Measurements from ENCODE around the gene PDPK1.

Gene PDPK1

DNA sequence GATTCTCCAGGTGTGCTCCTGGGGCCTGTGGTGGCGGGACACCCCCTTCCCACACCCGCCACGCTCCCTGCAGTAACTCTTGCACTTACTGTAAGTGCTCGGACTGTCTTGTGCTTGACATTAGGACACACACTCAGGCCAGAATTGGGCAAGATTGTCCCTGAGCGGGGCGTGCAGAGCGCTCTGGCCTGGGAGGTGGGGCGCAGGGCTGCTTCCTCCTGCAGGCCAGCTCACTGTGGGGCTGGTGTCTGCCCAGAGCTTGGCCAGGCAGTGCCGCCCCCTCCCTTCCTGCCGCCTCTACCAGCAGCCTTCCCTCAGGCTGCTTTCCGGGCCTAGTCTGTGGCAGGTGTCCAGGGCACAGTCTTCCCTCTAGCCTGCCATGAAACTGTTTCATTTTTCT is 30.2 kb upstream of the PDPK1 start:
- TF ChIP-seq, protein P1, sequence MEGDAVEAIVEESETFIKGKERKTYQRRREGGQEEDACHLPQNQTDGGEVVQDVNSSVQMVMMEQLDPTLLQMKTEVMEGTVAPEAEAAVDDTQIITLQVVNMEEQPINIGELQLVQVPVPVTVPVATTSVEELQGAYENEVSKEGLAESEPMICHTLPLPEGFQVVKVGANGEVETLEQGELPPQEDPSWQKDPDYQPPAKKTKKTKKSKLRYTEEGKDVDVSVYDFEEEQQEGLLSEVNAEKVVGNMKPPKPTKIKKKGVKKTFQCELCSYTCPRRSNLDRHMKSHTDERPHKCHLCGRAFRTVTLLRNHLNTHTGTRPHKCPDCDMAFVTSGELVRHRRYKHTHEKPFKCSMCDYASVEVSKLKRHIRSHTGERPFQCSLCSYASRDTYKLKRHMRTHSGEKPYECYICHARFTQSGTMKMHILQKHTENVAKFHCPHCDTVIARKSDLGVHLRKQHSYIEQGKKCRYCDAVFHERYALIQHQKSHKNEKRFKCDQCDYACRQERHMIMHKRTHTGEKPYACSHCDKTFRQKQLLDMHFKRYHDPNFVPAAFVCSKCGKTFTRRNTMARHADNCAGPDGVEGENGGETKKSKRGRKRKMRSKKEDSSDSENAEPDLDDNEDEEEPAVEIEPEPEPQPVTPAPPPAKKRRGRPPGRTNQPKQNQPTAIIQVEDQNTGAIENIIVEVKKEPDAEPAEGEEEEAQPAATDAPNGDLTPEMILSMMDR (IDR thresholded peaks at IDR 0.05; ENCODE audit: low read depth, low read length, missing control alignments), result no peak
- in situ Hi-C loops (cut with HindIII; ENCODE audit: low sequenced_read_pairs), result no loop called here
- DNase-seq (ENCODE audit: low read depth), result no peak
- no peak overlapping the region for H3K4me3 ChIP-seq (ENCODE audit: low read depth, low read length)

DNA sequence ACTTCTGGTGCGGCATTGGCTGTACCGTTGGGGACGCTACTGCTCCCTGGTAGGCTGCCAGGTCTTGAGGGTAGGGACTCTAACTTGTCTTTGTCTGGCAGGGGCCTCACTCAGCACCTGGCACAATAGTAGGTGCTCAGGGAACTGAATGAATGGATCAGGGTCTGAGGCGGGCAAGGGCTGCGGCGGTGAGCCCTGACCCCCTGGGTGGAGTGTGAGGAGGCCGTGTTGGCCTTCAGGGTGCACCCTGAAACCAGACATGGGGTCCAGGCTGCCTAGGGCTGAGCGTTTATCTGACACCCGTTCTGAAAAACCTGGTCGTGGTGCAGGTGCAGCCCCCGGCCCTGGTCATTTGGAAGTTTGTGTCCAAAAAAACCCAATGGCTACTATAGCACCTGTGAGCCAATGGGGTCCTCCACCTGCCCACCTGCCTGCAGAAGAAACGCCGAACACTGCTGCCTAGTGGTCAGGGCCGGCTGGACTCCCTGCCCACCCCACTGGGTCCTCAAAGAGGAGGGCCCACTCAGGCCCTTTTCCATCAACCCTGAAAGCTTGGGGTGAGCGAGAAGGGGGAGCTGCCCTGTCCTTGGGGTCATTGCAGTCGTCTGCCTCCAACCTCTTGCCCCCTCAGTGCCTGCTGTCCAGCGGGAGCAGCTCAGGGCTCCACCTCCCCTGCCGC is 29.0 kb upstream of the PDPK1 start:
- DNase-seq (ENCODE audit: low read depth), result no peak

DNA sequence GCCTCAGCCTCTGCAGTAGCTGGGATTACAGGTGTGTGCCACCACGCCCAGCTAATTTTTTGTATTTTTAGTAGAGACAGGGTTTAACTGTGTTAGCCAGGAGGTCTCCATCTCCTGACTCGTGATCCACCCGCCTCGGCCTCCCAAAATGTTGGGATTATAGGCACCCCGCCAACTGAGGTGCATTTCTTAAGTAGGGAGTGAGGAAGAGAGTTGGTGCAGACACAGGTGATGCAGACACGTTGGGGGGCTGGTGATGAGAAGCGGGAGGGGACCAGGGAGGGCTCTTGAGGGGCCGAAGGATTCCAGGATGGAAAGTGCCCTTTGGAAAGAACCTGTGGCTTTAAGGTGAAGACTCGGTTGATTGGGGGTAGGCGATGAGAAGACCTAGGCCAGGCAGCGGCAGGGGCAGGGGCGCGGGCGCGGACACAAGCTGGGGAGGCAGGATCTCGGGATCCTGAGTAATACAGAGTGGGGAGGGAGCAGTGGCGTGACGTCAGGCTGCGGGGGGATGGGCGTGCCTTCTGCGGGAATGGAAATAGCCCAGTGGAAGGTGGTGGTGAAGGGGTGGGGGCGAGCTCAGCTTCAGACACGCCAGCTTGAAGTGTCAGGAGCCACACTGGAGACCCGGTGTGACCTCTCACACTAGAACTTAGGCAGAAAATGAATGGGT is 26.6 kb upstream of the PDPK1 start:
- TF ChIP-seq, protein P1 (IDR thresholded peaks at IDR 0.05; ENCODE audit: low read depth, low read length, missing control alignments), result no peak
- H3K4me3 ChIP-seq (ENCODE audit: low read depth, low read length), result no peak overlapping the region
- in situ Hi-C loops (cut with HindIII; ENCODE audit: low sequenced_read_pairs), result no loop called here
- DNase-seq (ENCODE audit: low read depth), result no peak

More for the DNA sequence above, 29.0 kb upstream of the PDPK1 start:
- in situ Hi-C loops (cut with HindIII; ENCODE audit: low sequenced_read_pairs), result no loop called here
- TF ChIP-seq, protein P1 (IDR thresholded peaks at IDR 0.05; ENCODE audit: low read depth, low read length, missing control alignments), result no peak
- H3K4me3 ChIP-seq (ENCODE audit: low read depth, low read length), result no peak overlapping the region

DNA sequence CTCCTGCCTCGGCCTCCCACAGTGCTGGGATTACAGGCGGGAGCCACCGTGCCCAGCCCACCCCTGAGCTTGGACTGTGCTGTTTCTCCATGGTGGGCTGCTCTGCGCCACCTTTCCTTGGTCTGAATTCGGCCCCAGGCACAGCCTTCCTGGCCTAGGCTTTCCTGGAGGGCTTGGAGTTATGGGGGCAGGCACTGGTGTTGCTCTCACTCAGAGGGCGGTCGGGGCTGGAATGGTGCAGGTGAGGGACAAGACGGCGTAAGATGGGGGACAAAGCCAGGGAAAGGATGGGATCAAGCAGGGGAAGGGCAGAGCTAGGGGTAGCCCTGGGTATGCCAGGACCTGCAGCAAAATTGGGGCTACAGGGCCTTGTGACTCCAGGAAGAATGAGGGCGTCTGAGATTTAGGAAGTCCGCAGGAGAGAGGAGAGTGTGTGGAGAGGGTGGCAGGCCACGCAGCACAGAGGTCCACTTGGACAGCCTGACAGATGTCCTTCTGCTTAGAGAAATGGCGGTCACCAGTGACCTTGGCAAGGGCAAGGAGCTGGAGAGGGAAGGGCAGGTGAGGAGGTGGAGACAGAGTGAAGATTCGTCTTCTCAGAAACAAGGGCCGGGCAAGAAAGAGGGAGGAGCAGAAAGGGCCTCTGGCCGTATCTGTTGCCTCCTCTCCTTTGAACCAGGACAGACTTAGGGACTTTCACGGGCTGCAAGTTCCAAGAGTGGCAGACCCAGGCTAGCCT is 25.7 kb upstream of the PDPK1 start:
- TF ChIP-seq, protein P1 (IDR thresholded peaks at IDR 0.05; ENCODE audit: low read depth, low read length, missing control alignments), result no peak
- in situ Hi-C loops (cut with HindIII; ENCODE audit: low sequenced_read_pairs), result no loop called here
- H3K4me3 ChIP-seq (ENCODE audit: low read depth, low read length), result no peak overlapping the region
- DNase-seq (ENCODE audit: low read depth), result no peak

DNA sequence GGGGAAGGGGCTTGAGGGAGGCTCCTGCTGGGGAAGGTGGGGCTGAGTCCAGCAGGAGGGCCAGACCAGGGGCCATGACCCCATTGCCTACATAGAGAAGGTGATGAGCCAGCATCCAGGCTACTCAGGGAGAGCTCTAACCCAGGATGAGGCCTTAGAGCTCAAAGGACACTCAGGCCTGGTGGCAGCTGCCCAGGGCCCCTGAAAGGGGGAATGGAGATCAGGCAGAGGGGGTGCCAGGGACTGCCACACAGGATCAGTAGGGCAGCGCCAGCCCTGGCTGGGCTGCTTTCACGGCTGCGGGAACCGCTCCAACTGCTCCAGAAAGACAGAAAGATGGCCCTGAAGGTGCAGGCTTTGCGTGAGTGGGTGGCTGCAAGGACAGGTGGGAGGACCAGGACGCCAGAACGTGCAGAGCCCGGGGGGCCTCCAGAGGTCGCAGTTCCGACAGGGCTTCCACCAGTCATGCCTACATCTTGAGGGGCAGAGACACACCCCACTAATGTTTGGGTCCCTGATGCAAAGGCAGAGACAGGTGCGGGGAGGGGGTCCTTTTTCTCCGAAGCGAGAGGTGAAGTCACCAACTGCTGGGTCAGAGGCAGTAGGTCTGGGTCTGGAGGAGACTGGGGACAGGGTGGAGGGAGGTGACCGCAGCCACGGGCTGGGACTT is 25.0 kb upstream of the PDPK1 start:
- DNase-seq (ENCODE audit: low read depth), result no peak
- TF ChIP-seq, protein P1 (IDR thresholded peaks at IDR 0.05; ENCODE audit: low read depth, low read length, missing control alignments), result peak; percentile 12
- in situ Hi-C loops (cut with HindIII; ENCODE audit: low sequenced_read_pairs), result no loop called here
- H3K4me3 ChIP-seq (ENCODE audit: low read depth, low read length), result peak overlapping the region; percentile 52

All from astrocyte of the cerebellum (primary cell).